K562 treated with DMSO at 1 percent for 12 hours (cell line): ENCODE data around the gene TNFRSF1A. TPM values are rescaled to one million over a fixed set of nuclear protein-coding genes. Genes with fewer than 3 reads are reported as not detected.

Experiments used
- total RNA-seq: library from RNA; unstranded; fragments of 300-600 nt; gene quantifications from 2 replicates; pipeline ENCODE4 v1.2.3, GENCODE V29; 2022; ENCODE audit not compliant: insufficient read depth

Gene TNFRSF1A
- 57.7 and 75.5 TPM in 2 replicates for total RNA-seq

DNA sequence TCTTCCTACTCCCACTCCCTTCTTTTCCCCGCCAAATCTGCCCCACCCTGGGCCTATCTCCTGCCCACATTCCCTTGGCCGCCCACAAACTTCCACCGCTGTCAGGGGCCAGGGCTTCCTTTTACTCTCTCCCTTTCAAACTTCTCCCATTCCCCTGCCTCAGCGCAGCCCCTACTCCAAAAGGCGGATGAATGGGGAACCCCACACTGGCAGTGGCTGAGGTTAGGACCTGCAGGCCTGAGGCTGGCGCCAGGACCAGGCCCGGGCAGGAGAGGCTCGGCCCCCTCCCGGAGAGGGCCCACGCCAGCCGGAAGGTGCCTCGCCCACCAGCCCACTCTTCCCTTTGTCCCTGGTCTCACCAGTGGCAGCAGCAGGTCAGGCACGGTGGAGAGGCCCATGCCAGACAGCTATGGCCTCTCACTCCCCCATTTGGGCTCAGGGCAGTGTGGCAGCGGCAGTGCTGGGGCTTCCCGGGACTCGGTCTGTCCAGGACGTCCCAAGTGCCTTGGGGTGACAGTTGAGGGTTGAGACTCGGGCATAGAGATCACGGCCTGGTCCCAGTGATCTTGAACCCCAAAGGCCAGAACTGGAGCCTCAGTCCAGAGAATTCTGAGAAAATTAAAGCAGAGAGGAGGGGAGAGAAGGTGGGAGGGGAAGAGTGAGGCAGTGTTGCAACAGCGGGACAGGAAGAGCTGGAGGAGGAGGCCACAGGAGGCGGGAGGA lies at the start of gene TNFRSF1A:
Gene TNFRSF1A (minus strand): TSS at position 660 of the 723 bp plus-strand sequence. CDS start 262 bp downstream, at position 398.

GRCh38 chr12:6383572-6384498 lies 42.0 kb upstream of the TNFRSF1A start, which contains the start of gene LTBR:
Gene LTBR (plus strand): TSS chr12:6384162. CDS start chr12:6384359, 197 bp downstream.

DNA sequence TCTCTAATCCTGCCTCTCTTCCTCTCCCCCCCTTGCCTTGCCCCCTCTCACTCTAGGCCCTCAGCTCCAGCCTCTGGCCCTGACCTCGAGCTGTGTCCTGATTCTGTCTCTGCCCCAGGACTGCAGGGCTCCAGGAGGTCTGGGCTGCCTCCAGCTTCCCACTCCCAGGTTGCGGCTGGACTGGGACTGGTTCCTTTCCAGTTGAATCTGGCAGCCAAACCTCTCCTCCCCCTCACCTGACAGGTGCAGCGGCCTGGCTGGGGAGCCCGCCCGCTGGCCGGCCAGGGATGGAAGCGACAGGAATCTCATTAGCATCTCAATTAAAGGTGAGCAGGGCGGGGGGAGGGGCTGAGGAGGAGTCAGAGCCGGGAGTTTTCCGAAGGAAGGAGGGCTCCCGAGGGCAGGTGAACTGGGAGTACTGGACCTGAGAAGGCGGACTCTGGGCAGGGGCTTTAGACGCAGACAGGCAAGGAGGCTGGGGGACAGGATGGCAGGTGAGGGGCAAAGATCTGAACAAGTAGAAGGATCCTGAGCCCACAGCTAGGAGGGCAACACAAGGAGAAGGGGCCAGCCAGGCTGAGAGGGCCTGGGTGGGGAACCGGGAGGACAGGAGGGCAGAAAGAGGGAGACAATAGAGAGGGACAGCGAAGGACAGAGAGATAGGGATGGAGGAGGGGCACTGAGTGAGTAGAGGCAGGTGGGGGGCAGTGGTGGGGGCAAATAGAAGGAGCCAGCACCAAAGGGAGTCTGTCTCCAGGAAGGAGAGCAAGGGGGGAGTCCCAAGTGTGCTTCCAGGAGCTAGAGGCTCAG lies 33.6 kb upstream of the TNFRSF1A start, which contains the start of gene SCNN1A:
Gene SCNN1A (minus strand): TSS at position 295 of the 810 bp plus-strand sequence. CDS start 780 bp downstream, outside the sequence.

Other genes with a start within 250 kb of the TNFRSF1A start
- gene VWF, start 217.4 kb downstream of the TNFRSF1A start, total RNA-seq = not detected in 2 replicates
- 0.68 TPM in 1 of 2 replicates, not detected in the other for gene CD9, start 141.7 kb downstream of the TNFRSF1A start, total RNA-seq
- 0.48 and 0.56 TPM in 2 replicates for gene PLEKHG6, start 31.4 kb downstream of the TNFRSF1A start, total RNA-seq
- not detected in 2 replicates for gene SCNN1A, start 33.5 kb upstream of the TNFRSF1A start, total RNA-seq
- gene LTBR, start 42.1 kb upstream of the TNFRSF1A start, total RNA-seq = 63.6 and 81.4 TPM in 2 replicates
- gene CD27, start 102.9 kb upstream of the TNFRSF1A start, total RNA-seq = not detected in 2 replicates
- 4.0 and 4.1 TPM in 2 replicates for gene TAPBPL, start 110.0 kb upstream of the TNFRSF1A start, total RNA-seq
- gene VAMP1, start 128.6 kb upstream of the TNFRSF1A start, total RNA-seq = 7.3 and 12.2 TPM in 2 replicates
- 103 and 126 TPM in 2 replicates for gene MRPL51, start 151.2 kb upstream of the TNFRSF1A start, total RNA-seq
- gene NCAPD2, start 152.0 kb upstream of the TNFRSF1A start, total RNA-seq = 34.7 and 104 TPM in 2 replicates
- gene GAPDH, start 192.4 kb upstream of the TNFRSF1A start, total RNA-seq = 2,249 and 2,330 TPM in 2 replicates
- gene IFFO1, start 214.0 kb upstream of the TNFRSF1A start, total RNA-seq = 0.77 TPM in 1 of 2 replicates, not detected in the other
- 9.0 and 35.2 TPM in 2 replicates for gene NOP2, start 226.2 kb upstream of the TNFRSF1A start, total RNA-seq